ENCODE results near the gene ATG4B. TPM values are rescaled to one million over a fixed set of nuclear protein-coding genes. Genes with fewer than 3 reads are reported as not detected.

Gene ATG4B
- total and polyA plus RNA-seq, 9 of the 15 experiments (the other 6 are each of a cell fraction or from before 2014, with no cell fraction given): 5.9 to 58.8 (median 35.6) TPM

DNA sequence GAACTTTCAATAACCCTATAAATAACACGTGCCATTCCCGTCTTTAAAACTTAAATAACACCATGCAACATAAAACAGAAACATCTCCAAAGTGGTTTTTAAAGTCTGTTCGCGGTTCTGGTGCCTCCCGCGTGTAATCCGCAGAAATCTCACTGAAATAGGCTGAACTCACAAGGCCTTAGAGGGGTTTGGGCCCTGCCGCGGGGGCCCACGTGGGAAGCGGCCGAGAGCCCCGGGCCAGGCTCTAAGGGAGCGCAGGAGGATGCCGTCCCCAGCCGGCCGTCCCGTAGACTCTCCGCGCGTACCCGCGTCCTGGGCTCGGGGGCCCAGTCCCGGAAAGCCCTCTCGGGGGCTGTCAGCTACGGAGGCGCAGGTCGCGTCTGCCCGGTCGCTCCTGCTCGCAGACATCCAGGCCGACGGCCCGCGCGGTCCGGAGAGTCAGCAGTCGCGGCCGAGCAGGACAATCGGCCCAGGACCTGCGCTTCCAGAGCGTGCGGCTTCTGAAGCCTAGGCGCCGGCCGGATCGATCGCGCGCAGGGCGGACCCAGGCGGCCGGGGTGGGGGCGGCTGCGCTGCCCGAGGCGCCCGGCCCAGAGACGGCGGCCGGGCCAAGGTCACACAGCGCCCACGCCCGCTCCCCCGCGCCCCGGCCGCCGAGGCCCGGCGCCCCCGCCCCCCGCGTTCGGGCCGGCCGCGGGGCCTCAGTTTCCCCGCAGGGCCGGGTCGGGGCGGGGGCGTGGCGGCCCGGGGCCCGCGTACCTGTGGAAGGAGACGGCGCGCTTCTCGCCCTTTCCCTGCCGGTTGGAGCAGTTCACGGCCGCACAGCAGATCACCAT, 1.1 kb upstream of the ATG4B start (continued):
- TF ChIP-seq, protein P1, sequence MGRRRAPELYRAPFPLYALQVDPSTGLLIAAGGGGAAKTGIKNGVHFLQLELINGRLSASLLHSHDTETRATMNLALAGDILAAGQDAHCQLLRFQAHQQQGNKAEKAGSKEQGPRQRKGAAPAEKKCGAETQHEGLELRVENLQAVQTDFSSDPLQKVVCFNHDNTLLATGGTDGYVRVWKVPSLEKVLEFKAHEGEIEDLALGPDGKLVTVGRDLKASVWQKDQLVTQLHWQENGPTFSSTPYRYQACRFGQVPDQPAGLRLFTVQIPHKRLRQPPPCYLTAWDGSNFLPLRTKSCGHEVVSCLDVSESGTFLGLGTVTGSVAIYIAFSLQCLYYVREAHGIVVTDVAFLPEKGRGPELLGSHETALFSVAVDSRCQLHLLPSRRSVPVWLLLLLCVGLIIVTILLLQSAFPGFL (CRISPR knock-in tag; IDR thresholded peaks at IDR 0.05): no peak
- TF ChIP-seq BACH1 (tag; IDR thresholded peaks at IDR 0.05) (no peak), SIN3B (IDR thresholded peaks at IDR 0.05; ENCODE audit: low read depth) (0 out of 2 replicates have a peak, but pooled peaks have one; percentile 15), CREB1 (IDR thresholded peaks at IDR 0.05) (no peak), CREB1 (CRISPR knock-in tag; IDR thresholded peaks at IDR 0.05) (no peak), RAD21 (CRISPR knock-in tag; conservative IDR thresholded peaks at IDR 0.05 in 1 of 2, IDR thresholded peaks at IDR 0.05 in 1 of 2) (no peak), ZNF232 (CRISPR knock-in tag; IDR thresholded peaks at IDR 0.05) (no peak), ZSCAN29 (IDR thresholded peaks at IDR 0.05) (no peak), KLF6 (CRISPR knock-in tag; IDR thresholded peaks at IDR 0.05; ENCODE audit: borderline replicate concordance) (no peak), MYC (IDR thresholded peaks at IDR 0.05; ENCODE audit: low read depth, low read length) (peak; percentile 56), MYC (CRISPR knock-in tag; IDR thresholded peaks at IDR 0.05; ENCODE audit: borderline replicate concordance, low read depth) (peak; percentile 68; the same call in 1 of the 2 replicates), BRF1 (IDR thresholded peaks at IDR 0.05; ENCODE audit: borderline replicate concordance, extremely low read depth, insufficient read length) (no peak), CGGBP1 (CRISPR knock-in tag; IDR thresholded peaks at IDR 0.05) (no peak), ZNF23 (CRISPR knock-in tag; IDR thresholded peaks at IDR 0.05) (no peak), FOXK2 (conservative IDR thresholded peaks at IDR 0.05 in 1 of 2, IDR thresholded peaks at IDR 0.05 in 1 of 2; ENCODE audit: low read depth in 2 of 2) (no peak), POLR2G (IDR thresholded peaks at IDR 0.05; ENCODE audit: low read depth, low read length) (peak; percentile 49; the same call in 1 of the 2 replicates), MEF2A (IDR thresholded peaks at IDR 0.05; ENCODE audit: control insufficient read depth, low read depth, low read length) (no peak), ZFP36 (IDR thresholded peaks at IDR 0.05; ENCODE audit: low read depth, low read length, partially characterized antibody) (peak; percentile 17), EP400 (IDR thresholded peaks at IDR 0.05) (peak; percentile 61), ZNF217 (CRISPR knock-in tag; IDR thresholded peaks at IDR 0.05) (no peak), CHD1 (IDR thresholded peaks at IDR 0.05; ENCODE audit: low read length) (peak; percentile 37)
- TF ChIP-seq, protein P2, sequence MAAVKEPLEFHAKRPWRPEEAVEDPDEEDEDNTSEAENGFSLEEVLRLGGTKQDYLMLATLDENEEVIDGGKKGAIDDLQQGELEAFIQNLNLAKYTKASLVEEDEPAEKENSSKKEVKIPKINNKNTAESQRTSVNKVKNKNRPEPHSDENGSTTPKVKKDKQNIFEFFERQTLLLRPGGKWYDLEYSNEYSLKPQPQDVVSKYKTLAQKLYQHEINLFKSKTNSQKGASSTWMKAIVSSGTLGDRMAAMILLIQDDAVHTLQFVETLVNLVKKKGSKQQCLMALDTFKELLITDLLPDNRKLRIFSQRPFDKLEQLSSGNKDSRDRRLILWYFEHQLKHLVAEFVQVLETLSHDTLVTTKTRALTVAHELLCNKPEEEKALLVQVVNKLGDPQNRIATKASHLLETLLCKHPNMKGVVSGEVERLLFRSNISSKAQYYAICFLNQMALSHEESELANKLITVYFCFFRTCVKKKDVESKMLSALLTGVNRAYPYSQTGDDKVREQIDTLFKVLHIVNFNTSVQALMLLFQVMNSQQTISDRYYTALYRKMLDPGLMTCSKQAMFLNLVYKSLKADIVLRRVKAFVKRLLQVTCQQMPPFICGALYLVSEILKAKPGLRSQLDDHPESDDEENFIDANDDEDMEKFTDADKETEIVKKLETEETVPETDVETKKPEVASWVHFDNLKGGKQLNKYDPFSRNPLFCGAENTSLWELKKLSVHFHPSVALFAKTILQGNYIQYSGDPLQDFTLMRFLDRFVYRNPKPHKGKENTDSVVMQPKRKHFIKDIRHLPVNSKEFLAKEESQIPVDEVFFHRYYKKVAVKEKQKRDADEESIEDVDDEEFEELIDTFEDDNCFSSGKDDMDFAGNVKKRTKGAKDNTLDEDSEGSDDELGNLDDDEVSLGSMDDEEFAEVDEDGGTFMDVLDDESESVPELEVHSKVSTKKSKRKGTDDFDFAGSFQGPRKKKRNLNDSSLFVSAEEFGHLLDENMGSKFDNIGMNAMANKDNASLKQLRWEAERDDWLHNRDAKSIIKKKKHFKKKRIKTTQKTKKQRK (IDR thresholded peaks at IDR 0.05; ENCODE audit: borderline replicate concordance, low read depth, low read length): no peak
